Subcutaneous adipose tissue (tissue), 4 donors: ENCODE results near the gene MYL3. TPM values are rescaled to one million over a fixed set of nuclear protein-coding genes. Genes with fewer than 3 reads are reported as not detected.

Experiments used
- CTCF ChIP-seq: fragments of 450-650 bp; IDR thresholded peaks from one replicate; pipeline ENCODE4 v1.5.1; 2016; ENCODE audit warnings: low read depth, mild to moderate bottlenecking, control low read depth, antibody characterized with exemption, moderate library complexity
- total RNA-seq, 4 donors: library from RNA; depleted of rRNA; stranded (reverse); fragments of >200 nt; gene quantifications; one replicate each; pipeline ENCODE4 v1.1.0, GENCODE V29; 2016

The MYL3 gene
- 1 to 10 TPM; 2.0 to 9.8 (median 6.4) TPM for total RNA-seq

- no peak for TF ChIP-seq CTCF
Measured at GRCh38 chr3:46863261-46863782, at the start of gene MYL3. Gene MYL3, minus strand, starts transcription at chr3:46863444. Its CDS starts 54 bp downstream, at chr3:46863390.

GRCh38 chr3:46912986-46913385, 49.7 kb upstream of the MYL3 start:
- TF ChIP-seq CTCF, result no peak

- no peak for TF ChIP-seq CTCF
Measured at GRCh38 chr3:46910166-46910760, 47.0 kb upstream of the MYL3 start.

- TF ChIP-seq CTCF, result no peak
Measured at GRCh38 chr3:46909535-46910161, 46.4 kb upstream of the MYL3 start.

GRCh38 chr3:46908986-46909534, 45.8 kb upstream of the MYL3 start:
- TF ChIP-seq CTCF, result no peak

- no peak for TF ChIP-seq CTCF
Measured at GRCh38 chr3:46908294-46908985, 45.2 kb upstream of the MYL3 start.

- TF ChIP-seq CTCF, result no peak
Measured at GRCh38 chr3:46907960-46908293, 44.7 kb upstream of the MYL3 start.
